C4-2B (cell line): Measurements from ENCODE around the gene DNAH6.

Experiments
- ZFX ChIP-seq: fragments of 450-650 bp; IDR thresholded peaks from 2 replicates; pipeline ENCODE4 v1.6.1; 2017
- TF ChIP-seq, protein P1 (sequence below): fragments of 450-650 bp; conservative IDR thresholded peaks from 2 replicates; pipeline ENCODE4 v1.5.1; 2017; ENCODE audit warnings: mild to moderate bottlenecking

DNA sequence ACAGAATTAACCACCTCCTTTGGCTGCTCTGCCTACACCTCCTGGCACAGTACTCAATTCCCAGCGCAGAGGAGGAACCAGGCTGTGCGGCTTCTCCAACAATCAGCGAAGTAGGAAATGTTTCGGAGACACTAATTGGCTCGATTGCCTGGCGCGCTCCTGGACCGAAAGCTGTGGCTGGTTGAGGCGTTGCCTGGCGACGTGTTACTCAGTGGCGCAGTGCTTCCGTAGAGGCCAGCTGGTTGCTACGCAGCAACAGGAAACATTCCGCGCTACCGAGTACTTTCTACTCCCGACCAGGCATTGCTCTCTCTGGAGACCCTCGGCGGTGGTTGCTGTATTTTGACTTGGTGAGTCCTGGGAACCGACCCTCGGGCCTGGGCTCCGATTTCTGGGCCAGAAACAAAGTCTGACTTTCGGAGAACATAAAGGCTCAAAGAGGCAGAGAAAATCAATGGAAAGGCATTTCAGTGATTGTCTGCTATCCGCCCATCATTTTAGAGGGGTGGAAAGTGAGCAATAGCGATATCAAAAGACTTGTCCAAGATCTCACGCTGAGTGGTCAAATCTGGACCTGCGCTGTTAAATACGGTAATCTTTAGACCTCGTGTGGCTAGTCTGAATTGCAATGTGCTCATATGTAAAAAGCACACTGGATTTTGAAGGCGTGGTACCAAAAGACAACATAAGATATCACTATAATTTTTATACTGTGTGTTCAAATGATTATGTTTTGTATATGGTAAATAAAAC, at the start of gene DNAH6:
- TF ChIP-seq, protein P1, sequence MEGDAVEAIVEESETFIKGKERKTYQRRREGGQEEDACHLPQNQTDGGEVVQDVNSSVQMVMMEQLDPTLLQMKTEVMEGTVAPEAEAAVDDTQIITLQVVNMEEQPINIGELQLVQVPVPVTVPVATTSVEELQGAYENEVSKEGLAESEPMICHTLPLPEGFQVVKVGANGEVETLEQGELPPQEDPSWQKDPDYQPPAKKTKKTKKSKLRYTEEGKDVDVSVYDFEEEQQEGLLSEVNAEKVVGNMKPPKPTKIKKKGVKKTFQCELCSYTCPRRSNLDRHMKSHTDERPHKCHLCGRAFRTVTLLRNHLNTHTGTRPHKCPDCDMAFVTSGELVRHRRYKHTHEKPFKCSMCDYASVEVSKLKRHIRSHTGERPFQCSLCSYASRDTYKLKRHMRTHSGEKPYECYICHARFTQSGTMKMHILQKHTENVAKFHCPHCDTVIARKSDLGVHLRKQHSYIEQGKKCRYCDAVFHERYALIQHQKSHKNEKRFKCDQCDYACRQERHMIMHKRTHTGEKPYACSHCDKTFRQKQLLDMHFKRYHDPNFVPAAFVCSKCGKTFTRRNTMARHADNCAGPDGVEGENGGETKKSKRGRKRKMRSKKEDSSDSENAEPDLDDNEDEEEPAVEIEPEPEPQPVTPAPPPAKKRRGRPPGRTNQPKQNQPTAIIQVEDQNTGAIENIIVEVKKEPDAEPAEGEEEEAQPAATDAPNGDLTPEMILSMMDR: no peak
- no peak for TF ChIP-seq ZFX
